Lower leg skin (tissue), 4 donors: ENCODE data around the gene MTHFD2L. TPM values are rescaled to one million over a fixed set of nuclear protein-coding genes. Genes with fewer than 3 reads are reported as not detected.

ENCODE experiments used
- DNase-seq, 2 donors: peaks; one replicate each; pipeline ENCODE4 v3.0.0-alpha.2; 2019; ENCODE audit warnings: low spot score in 2 of 2
- H3K4me3 ChIP-seq: fragments of 200-600 bp; sonication (generic); 2 replicates; pipeline ENCODE4 v1.5.1; 2017; ENCODE audit warnings: mild to moderate bottlenecking, low read depth; ENCODE audit not compliant: poor library complexity, severe bottlenecking
- POLR2A ChIP-seq, 2 donors: fragments of 450-650 bp; IDR thresholded peaks; one replicate each; pipeline ENCODE4 v1.6.1; 2016 to 2017; ENCODE audit warnings: antibody characterized with exemption in 2 of 2, mild to moderate bottlenecking in 1 of 2, moderate library complexity in 1 of 2
- WGBS, 2 donors: methylation state at CpG; one replicate each; pipeline ENCODE4 v1.1.5; 2018; 5-methylcytosine and 5-hydroxymethylcytosine counted together
- intact Hi-C: fragments of 100-400 bp; cut with DNase I; formaldehyde crosslinking; loops from one replicate; pipeline ENCODE4 v1.15.0; 2023; ENCODE audit warnings: low total_unique reads
- total RNA-seq, 4 donors: library from RNA; depleted of rRNA; stranded (reverse); fragments of >200 nt; gene quantifications; one replicate each; pipeline ENCODE4 v1.1.0, GENCODE V29; 2016
- TF ChIP-seq, protein P1 (sequence below), 3 donors: fragments of 450-650 bp; IDR thresholded peaks; one replicate each; pipeline ENCODE4 v1.5.1; 2016; ENCODE audit warnings: antibody characterized with exemption in 3 of 3, mild to moderate bottlenecking in 3 of 3, moderate library complexity in 2 of 3

Gene MTHFD2L
- total RNA-seq, 4 donors from 2014 or later = 3.5 to 16.2 (median 10.9) TPM

DNA sequence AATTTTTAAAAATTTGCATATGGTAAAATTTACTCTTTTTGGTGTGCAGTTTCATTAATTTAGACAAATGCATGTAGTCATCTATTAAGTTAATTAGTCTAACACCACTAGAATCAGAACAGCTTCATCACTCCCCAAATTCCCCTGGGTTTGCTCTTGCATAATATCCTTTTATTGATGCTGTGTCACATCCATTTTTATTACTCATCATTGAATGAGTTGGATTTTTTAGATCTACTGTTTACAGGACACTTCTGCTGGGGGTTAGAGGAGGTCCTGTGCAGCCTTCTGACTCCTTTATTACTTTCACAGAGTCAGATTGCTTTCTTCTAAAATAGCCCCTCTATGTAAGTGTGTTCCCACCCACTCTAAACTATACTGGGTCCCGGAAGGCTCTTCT, 65.9 kb downstream of the MTHFD2L start:
- no peak overlapping the region for H3K4me3 ChIP-seq
- WGBS, 2 donors = 91 to 100% methylated on average over 1 of the region's 1 CpG
- no peak for TF ChIP-seq POLR2A (IDR thresholded peaks at IDR 0.05)
- TF ChIP-seq, protein P1, sequence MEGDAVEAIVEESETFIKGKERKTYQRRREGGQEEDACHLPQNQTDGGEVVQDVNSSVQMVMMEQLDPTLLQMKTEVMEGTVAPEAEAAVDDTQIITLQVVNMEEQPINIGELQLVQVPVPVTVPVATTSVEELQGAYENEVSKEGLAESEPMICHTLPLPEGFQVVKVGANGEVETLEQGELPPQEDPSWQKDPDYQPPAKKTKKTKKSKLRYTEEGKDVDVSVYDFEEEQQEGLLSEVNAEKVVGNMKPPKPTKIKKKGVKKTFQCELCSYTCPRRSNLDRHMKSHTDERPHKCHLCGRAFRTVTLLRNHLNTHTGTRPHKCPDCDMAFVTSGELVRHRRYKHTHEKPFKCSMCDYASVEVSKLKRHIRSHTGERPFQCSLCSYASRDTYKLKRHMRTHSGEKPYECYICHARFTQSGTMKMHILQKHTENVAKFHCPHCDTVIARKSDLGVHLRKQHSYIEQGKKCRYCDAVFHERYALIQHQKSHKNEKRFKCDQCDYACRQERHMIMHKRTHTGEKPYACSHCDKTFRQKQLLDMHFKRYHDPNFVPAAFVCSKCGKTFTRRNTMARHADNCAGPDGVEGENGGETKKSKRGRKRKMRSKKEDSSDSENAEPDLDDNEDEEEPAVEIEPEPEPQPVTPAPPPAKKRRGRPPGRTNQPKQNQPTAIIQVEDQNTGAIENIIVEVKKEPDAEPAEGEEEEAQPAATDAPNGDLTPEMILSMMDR (IDR thresholded peaks at IDR 0.05) = no peak
- intact Hi-C loops = no loop called here
- DNase-seq = no peak

DNA sequence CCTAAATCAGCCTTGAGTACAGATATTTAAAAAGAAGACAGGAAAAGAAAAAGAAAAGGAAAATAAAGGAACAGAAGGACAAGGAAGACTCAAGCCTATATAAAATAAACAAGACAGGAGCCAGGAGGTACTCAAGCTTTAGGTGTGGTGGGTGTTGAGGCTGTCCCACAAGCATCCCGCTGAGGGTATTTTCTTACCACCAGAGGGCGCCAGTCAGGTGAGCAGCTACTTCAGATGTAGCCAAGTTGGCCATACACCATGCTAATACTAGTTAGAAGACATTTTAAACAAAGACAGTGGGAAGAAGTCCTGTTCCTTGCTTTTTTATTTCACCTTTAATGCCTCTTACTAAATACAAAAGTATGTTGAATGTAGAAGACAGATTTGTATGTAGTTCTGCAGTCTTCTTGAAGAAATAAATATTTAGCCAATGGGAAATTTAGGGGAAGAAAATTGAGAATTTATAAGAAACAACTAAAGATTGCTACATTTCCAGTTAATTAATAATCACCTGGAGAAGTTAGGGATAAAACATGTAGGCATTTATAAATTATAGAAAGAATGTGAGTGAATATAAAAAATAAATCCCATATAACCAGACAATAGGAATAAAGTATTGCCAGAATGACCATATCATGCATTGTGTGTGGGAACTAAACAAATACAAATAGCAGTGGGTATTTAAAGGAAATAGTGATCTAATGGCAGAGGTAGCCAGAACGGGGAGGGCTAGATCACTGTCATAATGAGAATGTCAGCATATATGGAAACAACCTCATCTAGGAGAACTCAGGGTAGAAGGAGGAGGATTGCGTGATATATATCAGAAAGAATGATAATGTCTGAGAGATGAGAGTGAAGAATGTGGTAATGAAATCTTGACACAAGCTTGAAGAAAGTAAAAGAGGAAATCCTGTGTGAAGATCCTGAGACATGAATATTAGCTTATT, 71.0 kb downstream of the MTHFD2L start:
- no peak for TF ChIP-seq POLR2A (IDR thresholded peaks at IDR 0.05)
- TF ChIP-seq, protein P1 (IDR thresholded peaks at IDR 0.05) = no peak
- intact Hi-C loops = no loop called here
- no peak overlapping the region for H3K4me3 ChIP-seq
- 41 to 47% methylated on average over 4 of the region's 4 CpGs for WGBS, 2 donors
- peak; percentile 61 to 91 for DNase-seq

DNA sequence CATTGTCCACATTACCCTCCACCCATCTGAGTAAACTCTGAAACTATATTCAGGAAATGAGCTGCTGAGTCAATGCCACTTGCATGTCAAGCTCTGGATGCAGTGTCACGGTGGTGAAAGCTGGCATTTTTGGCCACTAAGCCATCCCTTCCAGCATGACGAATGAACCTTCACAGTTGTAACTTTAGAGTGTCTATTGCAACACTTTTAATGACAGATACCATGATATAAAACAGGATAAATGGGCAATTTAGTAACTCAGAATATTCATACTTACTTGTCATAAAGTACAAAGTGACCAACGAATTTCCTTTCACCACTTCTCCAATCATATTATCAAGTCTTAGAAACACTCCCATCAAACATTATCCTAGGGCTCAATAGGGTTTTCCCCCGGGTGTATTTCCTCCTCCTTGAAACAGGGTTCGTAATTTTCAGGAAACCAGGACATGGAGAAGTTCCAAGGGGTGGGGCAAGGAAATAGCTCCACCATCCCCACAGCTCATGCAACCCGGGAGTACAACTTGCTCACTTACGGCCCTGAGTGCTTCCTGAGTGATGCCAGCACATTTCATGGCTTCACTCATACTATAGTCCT, 73.1 kb downstream of the MTHFD2L start:
- no peak for DNase-seq
- WGBS, 2 donors = 25 to 26% methylated on average over 7 of the region's 7 CpGs
- H3K4me3 ChIP-seq = no peak overlapping the region
- intact Hi-C loops = no loop called here
- TF ChIP-seq, protein P1 (IDR thresholded peaks at IDR 0.05) = no peak

DNA sequence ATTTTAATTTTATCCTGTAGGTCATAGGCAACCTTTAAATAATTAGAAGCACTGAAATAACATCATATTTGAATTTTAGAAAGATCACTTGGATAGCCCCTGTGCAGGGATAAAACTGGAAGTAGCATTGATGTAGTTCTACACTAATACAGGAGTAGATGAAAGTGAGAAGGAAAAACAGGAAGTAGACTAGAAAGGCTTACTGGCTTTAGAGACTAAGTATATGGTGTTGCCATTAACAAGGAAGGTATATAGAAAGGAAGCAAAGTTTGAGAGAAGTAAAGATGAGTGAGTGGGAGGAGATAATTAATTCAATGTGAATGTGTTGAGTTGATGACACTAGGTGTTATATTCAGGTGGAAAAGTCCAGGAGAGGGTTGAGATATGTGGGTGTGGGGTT, 77.2 kb downstream of the MTHFD2L start:
- DNase-seq = no peak
- intact Hi-C loops = no loop called here
- TF ChIP-seq, protein P1 (IDR thresholded peaks at IDR 0.05) = no peak
- H3K4me3 ChIP-seq = no peak overlapping the region

DNA sequence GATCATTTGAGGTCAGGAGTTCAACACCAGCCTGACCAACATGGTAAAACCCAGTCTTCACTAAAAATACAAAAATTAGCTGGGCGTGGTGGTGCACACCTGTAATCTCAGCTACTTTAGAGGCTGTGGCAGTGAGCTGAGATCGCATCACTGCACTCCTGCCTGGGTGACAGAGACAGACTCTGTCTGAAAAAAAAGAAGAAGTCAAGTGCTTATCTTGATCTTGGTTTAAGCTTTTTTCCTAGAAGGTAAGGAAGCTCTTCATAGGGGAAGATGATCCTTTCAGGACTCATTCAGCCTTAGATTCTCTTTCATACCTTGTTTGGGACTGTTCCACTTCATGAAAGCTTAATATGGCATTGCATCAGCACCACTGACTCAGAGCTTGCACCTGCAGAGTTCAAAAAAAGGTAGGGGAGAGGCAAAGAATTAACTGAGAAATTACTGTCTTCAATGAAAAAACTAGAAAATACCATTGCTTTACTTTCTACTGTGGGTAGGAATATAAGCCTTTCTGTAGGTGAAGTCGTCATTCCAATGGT, 79.6 kb downstream of the MTHFD2L start:
- H3K4me3 ChIP-seq = no peak overlapping the region
- WGBS, 2 donors = 84 to 88% methylated on average over 3 of the region's 3 CpGs
- TF ChIP-seq, protein P1 (IDR thresholded peaks at IDR 0.05) = no peak
- no peak for TF ChIP-seq POLR2A (IDR thresholded peaks at IDR 0.05)
- no peak for DNase-seq
- intact Hi-C loops = no loop called here
